ENCODE measurements around the gene SCNM1.

GRCh38 chr1:151158326-151158725 lies 7.6 kb upstream of the SCNM1 start:
- TF ChIP-seq CTCF (IDR thresholded peaks at IDR 0.05; ENCODE audit: insufficient read depth, low read length) (no peak), POLR2AphosphoS5 (IDR thresholded peaks at IDR 0.05; ENCODE audit: low read depth) (no peak)
- TF ChIP-seq, protein P1, sequence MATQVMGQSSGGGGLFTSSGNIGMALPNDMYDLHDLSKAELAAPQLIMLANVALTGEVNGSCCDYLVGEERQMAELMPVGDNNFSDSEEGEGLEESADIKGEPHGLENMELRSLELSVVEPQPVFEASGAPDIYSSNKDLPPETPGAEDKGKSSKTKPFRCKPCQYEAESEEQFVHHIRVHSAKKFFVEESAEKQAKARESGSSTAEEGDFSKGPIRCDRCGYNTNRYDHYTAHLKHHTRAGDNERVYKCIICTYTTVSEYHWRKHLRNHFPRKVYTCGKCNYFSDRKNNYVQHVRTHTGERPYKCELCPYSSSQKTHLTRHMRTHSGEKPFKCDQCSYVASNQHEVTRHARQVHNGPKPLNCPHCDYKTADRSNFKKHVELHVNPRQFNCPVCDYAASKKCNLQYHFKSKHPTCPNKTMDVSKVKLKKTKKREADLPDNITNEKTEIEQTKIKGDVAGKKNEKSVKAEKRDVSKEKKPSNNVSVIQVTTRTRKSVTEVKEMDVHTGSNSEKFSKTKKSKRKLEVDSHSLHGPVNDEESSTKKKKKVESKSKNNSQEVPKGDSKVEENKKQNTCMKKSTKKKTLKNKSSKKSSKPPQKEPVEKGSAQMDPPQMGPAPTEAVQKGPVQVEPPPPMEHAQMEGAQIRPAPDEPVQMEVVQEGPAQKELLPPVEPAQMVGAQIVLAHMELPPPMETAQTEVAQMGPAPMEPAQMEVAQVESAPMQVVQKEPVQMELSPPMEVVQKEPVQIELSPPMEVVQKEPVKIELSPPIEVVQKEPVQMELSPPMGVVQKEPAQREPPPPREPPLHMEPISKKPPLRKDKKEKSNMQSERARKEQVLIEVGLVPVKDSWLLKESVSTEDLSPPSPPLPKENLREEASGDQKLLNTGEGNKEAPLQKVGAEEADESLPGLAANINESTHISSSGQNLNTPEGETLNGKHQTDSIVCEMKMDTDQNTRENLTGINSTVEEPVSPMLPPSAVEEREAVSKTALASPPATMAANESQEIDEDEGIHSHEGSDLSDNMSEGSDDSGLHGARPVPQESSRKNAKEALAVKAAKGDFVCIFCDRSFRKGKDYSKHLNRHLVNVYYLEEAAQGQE (IDR thresholded peaks at IDR 0.05; ENCODE audit: insufficient replicate concordance, low read depth), result no peak

All from HL-60 (cell line).